ENCODE results near the gene NKX2-1.
"Not testable (repeated sequence)": the region's sequence is repeated elsewhere in the genome, so short reads cannot be mapped to it uniquely, and the experiment has no call there.

The NKX2-1 gene

GRCh38 chr14:36507847-36508417 is 12.1 kb downstream of the NKX2-1 start:
- no peak for DNase-seq (ENCODE audit: extremely low spot score, insufficient read length, low read depth)

GRCh38 chr14:36506732-36507614 is 13.1 kb downstream of the NKX2-1 start:
- FAIRE-seq: no peak
- no peak for DNase-seq (ENCODE audit: extremely low spot score, insufficient read length, low read depth)

More at GRCh38 chr14:36507847-36508417, 12.1 kb downstream of the NKX2-1 start:
- no peak for FAIRE-seq

- DNase-seq (ENCODE audit: extremely low spot score, insufficient read length, low read depth) (no peak), FAIRE-seq (no peak)
Observed at GRCh38 chr14:36505892-36506731, 13.9 kb downstream of the NKX2-1 start.

- no peak for DNase-seq (ENCODE audit: extremely low spot score, insufficient read length, low read depth)
Observed at GRCh38 chr14:36505181-36505815, 14.7 kb downstream of the NKX2-1 start.

GRCh38 chr14:36504771-36505175 is 15.3 kb downstream of the NKX2-1 start:
- no peak for DNase-seq (ENCODE audit: extremely low spot score, insufficient read length, low read depth)

More at GRCh38 chr14:36505181-36505815, 14.7 kb downstream of the NKX2-1 start:
- no peak for FAIRE-seq

GRCh38 chr14:36503771-36504741 is 16.0 kb downstream of the NKX2-1 start:
- no peak for FAIRE-seq
- no peak for DNase-seq (ENCODE audit: extremely low spot score, insufficient read length, low read depth)

More at GRCh38 chr14:36504771-36505175, 15.3 kb downstream of the NKX2-1 start:
- no peak for FAIRE-seq

GRCh38 chr14:36502558-36503508 is 17.2 kb downstream of the NKX2-1 start:
- FAIRE-seq (no peak), DNase-seq (ENCODE audit: extremely low spot score, insufficient read length, low read depth) (no peak)

GRCh38 chr14:36498938-36499337 is 21.1 kb downstream of the NKX2-1 start:
- no peak for DNase-seq (ENCODE audit: extremely low spot score, insufficient read length, low read depth)

GRCh38 chr14:36496346-36496745 is 23.7 kb downstream of the NKX2-1 start:
- no peak for DNase-seq (ENCODE audit: extremely low spot score, insufficient read length, low read depth)
- FAIRE-seq: no peak

More at GRCh38 chr14:36498938-36499337, 21.1 kb downstream of the NKX2-1 start:
- FAIRE-seq: no peak

GRCh38 chr14:36495666-36496065 is 24.4 kb downstream of the NKX2-1 start:
- DNase-seq (ENCODE audit: extremely low spot score, insufficient read length, low read depth): no peak
- no peak for FAIRE-seq

- DNase-seq (ENCODE audit: extremely low spot score, insufficient read length, low read depth): no peak
- no peak for FAIRE-seq
Observed at GRCh38 chr14:36493761-36494160, 26.3 kb downstream of the NKX2-1 start.

- DNase-seq (ENCODE audit: extremely low spot score, insufficient read length, low read depth): no peak
- no peak for FAIRE-seq
Observed at GRCh38 chr14:36485773-36486172, 34.3 kb downstream of the NKX2-1 start.

GRCh38 chr14:36479344-36479743 is 40.7 kb downstream of the NKX2-1 start:
- FAIRE-seq (no peak), DNase-seq (ENCODE audit: extremely low spot score, insufficient read length, low read depth) (no peak)

- FAIRE-seq (no peak), DNase-seq (ENCODE audit: extremely low spot score, insufficient read length, low read depth) (no peak)
Observed at GRCh38 chr14:36478782-36479181, 41.2 kb downstream of the NKX2-1 start.

- no peak for DNase-seq (ENCODE audit: extremely low spot score, insufficient read length, low read depth)
- FAIRE-seq: no peak
Observed at GRCh38 chr14:36477266-36477665, 42.8 kb downstream of the NKX2-1 start.

- not testable (repeated sequence) for DNase-seq (ENCODE audit: extremely low spot score, insufficient read length, low read depth); FAIRE-seq
Observed at GRCh38 chr14:36476061-36476460, 44.0 kb downstream of the NKX2-1 start.

GRCh38 chr14:36474593-36474992 is 45.4 kb downstream of the NKX2-1 start:
- FAIRE-seq (no peak), DNase-seq (ENCODE audit: extremely low spot score, insufficient read length, low read depth) (no peak)

GRCh38 chr14:36471431-36471830 is 48.6 kb downstream of the NKX2-1 start:
- FAIRE-seq: no peak
- DNase-seq (ENCODE audit: extremely low spot score, insufficient read length, low read depth): no peak
